ENCODE data around the gene NFKBIL1.

Gene NFKBIL1

DNA sequence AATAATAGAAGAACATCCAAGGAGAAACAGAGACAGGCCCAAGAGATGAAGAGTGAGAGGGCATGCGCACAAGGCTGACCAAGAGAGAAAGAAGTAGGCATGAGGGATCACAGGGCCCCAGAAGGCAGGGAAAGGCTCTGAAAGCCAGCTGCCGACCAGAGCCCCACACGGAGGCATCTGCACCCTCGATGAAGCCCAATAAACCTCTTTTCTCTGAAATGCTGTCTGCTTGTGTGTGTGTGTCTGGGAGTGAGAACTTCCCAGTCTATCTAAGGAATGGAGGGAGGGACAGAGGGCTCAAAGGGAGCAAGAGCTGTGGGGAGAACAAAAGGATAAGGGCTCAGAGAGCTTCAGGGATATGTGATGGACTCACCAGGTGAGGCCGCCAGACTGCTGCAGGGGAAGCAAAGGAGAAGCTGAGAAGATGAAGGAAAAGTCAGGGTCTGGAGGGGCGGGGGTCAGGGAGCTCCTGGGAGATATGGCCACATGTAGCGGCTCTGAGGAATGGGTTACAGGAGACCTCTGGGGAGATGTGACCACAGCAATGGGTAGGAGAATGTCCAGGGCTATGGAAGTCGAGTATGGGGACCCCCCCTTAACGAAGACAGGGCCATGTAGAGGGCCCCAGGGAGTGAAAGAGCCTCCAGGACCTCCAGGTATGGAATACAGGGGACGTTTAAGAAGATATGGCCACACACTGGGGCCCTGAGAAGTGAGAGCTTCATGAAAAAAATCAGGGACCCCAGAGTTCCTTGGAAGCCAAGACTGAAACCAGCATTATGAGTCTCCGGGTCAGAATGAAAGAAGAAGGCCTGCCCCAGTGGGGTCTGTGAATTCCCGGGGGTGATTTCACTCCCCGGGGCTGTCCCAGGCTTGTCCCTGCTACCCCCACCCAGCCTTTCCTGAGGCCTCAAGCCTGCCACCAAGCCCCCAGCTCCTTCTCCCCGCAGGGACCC, 27.0 kb downstream of the NFKBIL1 start:
- TF ChIP-seq CTCF (IDR thresholded peaks at IDR 0.05; ENCODE audit: borderline replicate concordance, insufficient read depth, low read depth, low read length), result no peak
- H3K4me3 ChIP-seq (ENCODE audit: low read depth, low read length), result peak overlapping the region; percentile 64

DNA sequence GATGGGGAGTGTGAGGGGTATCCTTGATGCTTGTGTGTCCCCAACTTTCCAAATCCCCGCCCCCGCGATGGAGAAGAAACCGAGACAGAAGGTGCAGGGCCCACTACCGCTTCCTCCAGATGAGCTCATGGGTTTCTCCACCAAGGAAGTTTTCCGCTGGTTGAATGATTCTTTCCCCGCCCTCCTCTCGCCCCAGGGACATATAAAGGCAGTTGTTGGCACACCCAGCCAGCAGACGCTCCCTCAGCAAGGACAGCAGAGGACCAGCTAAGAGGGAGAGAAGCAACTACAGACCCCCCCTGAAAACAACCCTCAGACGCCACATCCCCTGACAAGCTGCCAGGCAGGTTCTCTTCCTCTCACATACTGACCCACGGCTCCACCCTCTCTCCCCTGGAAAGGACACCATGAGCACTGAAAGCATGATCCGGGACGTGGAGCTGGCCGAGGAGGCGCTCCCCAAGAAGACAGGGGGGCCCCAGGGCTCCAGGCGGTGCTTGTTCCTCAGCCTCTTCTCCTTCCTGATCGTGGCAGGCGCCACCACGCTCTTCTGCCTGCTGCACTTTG, 28.0 kb downstream of the NFKBIL1 start, which contains the start of gene TNF:
TSS of gene TNF (plus strand) at position 231 of the 567 bp plus-strand sequence. CDS start at position 408, 177 bp downstream.
- no peak for TF ChIP-seq CTCF (IDR thresholded peaks at IDR 0.05; ENCODE audit: borderline replicate concordance, insufficient read depth, low read depth, low read length)
- peak within 1 kb of the TSS; percentile 64 for H3K4me3 ChIP-seq (ENCODE audit: low read depth, low read length)

DNA sequence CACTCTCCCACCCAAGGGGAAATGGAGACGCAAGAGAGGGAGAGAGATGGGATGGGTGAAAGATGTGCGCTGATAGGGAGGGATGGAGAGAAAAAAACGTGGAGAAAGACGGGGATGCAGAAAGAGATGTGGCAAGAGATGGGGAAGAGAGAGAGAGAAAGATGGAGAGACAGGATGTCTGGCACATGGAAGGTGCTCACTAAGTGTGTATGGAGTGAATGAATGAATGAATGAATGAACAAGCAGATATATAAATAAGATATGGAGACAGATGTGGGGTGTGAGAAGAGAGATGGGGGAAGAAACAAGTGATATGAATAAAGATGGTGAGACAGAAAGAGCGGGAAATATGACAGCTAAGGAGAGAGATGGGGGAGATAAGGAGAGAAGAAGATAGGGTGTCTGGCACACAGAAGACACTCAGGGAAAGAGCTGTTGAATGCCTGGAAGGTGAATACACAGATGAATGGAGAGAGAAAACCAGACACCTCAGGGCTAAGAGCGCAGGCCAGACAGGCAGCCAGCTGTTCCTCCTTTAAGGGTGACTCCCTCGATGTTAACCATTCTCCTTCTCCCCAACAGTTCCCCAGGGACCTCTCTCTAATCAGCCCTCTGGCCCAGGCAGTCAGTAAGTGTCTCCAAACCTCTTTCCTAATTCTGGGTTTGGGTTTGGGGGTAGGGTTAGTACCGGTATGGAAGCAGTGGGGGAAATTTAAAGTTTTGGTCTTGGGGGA, 28.7 kb downstream of the NFKBIL1 start:
- no peak for TF ChIP-seq CTCF (IDR thresholded peaks at IDR 0.05; ENCODE audit: borderline replicate concordance, insufficient read depth, low read depth, low read length)
- H3K4me3 ChIP-seq (ENCODE audit: low read depth, low read length), result peak overlapping the region; percentile 64

DNA sequence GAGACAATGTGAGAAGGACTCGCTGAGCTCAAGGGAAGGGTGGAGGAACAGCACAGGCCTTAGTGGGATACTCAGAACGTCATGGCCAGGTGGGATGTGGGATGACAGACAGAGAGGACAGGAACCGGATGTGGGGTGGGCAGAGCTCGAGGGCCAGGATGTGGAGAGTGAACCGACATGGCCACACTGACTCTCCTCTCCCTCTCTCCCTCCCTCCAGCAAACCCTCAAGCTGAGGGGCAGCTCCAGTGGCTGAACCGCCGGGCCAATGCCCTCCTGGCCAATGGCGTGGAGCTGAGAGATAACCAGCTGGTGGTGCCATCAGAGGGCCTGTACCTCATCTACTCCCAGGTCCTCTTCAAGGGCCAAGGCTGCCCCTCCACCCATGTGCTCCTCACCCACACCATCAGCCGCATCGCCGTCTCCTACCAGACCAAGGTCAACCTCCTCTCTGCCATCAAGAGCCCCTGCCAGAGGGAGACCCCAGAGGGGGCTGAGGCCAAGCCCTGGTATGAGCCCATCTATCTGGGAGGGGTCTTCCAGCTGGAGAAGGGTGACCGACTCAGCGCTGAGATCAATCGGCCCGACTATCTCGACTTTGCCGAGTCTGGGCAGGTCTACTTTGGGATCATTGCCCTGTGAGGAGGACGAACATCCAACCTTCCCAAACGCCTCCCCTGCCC, 29.6 kb downstream of the NFKBIL1 start:
- H3K4me3 ChIP-seq (ENCODE audit: low read depth, low read length), result peak overlapping the region; percentile 64
- no peak for TF ChIP-seq CTCF (IDR thresholded peaks at IDR 0.05; ENCODE audit: borderline replicate concordance, insufficient read depth, low read depth, low read length)

DNA sequence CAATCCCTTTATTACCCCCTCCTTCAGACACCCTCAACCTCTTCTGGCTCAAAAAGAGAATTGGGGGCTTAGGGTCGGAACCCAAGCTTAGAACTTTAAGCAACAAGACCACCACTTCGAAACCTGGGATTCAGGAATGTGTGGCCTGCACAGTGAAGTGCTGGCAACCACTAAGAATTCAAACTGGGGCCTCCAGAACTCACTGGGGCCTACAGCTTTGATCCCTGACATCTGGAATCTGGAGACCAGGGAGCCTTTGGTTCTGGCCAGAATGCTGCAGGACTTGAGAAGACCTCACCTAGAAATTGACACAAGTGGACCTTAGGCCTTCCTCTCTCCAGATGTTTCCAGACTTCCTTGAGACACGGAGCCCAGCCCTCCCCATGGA, 30.2 kb downstream of the NFKBIL1 start:
- TF ChIP-seq CTCF (IDR thresholded peaks at IDR 0.05; ENCODE audit: borderline replicate concordance, insufficient read depth, low read depth, low read length), result no peak
- peak overlapping the region; percentile 64 for H3K4me3 ChIP-seq (ENCODE audit: low read depth, low read length)

DNA sequence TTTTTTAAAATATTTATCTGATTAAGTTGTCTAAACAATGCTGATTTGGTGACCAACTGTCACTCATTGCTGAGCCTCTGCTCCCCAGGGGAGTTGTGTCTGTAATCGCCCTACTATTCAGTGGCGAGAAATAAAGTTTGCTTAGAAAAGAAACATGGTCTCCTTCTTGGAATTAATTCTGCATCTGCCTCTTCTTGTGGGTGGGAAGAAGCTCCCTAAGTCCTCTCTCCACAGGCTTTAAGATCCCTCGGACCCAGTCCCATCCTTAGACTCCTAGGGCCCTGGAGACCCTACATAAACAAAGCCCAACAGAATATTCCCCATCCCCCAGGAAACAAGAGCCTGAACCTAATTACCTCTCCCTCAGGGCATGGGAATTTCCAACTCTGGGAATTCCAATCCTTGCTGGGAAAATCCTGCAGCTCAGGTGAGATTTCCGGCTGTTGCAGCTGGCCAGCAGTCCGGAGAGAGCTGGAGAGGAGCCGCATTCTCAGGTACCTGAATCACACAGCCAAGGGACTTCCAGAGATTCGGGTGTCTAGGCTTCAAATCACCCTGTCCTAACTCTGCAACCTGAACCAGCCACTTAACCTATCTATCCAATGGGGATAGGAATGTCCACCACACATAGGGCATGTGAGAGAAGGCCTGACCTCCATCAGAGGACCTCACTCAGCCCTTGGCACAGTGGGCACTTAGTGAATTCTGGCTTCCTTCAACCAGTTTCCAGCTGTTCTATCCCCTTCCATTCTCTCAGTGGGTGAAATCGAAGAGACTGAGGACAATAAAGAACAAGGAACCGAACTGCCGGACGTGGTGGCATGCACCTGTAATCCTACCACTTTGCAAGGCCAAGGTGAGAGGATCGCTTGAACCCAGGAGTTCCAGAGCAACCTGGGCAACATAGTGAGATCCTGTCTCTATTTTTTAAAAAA, 31.0 kb downstream of the NFKBIL1 start:
- TF ChIP-seq CTCF (IDR thresholded peaks at IDR 0.05; ENCODE audit: borderline replicate concordance, insufficient read depth, low read depth, low read length), result no peak
- H3K4me3 ChIP-seq (ENCODE audit: low read depth, low read length), result peak overlapping the region; percentile 31

Measured in GM12875 (cell line).